Gastrocnemius medialis (tissue), 4 donors: ENCODE data around the gene GALNT14. TPM values are rescaled to one million over a fixed set of nuclear protein-coding genes. Genes with fewer than 3 reads are reported as not detected.

Experiments used
- ATAC-seq, 2 donors: fragments of 150-250 bp; one replicate each; pipeline ENCODE4 v1.9.1; 2016
- DNase-seq, 2 donors: peaks; one replicate each; pipeline ENCODE4 v3.0.0-alpha.2; 2019
- H3K27ac ChIP-seq, 4 donors: fragments of 200-600 bp; sonication (generic); 1 replicate in 1 of 4; 2 replicates in 3 of 4; pipeline ENCODE4 v1.5.1; 2016 to 2018; ENCODE audit warnings: mild to moderate bottlenecking in 2 of 4, moderate library complexity in 1 of 4
- H3K27me3 ChIP-seq, 3 donors: fragments of 200-600 bp; sonication (generic) in 2 of 3; 1 replicate in 1 of 3; 2 replicates in 2 of 3; pipeline versions ENCODE4 v1.5.1 to v1.6.0; 2016 to 2019; ENCODE audit warnings: mild to moderate bottlenecking in 1 of 3, moderate library complexity in 1 of 3
- H3K36me3 ChIP-seq, 2 donors: fragments of 200-600 bp; sonication (generic) in 1 of 2; one replicate each; pipeline ENCODE4 v1.5.1; 2017 to 2018
- H3K4me1 ChIP-seq, 2 donors: fragments of 200-600 bp; sonication (generic) in 1 of 2; one replicate each; pipeline ENCODE4 v1.5.1; 2016 to 2017; ENCODE audit warnings: mild to moderate bottlenecking in 2 of 2
- H3K4me3 ChIP-seq, 4 donors: fragments of 200-600 bp; sonication (generic) in 3 of 4; 1 replicate in 1 of 4; 2 replicates in 3 of 4; pipeline ENCODE4 v1.5.1; 2016 to 2019; ENCODE audit warnings: mild to moderate bottlenecking in 2 of 4
- H3K9me3 ChIP-seq, 3 donors: fragments of 200-600 bp; sonication (generic) in 2 of 3; 1 replicate in 1 of 3; 2 replicates in 2 of 3; pipeline ENCODE4 v1.5.1; 2016 to 2019
- POLR2A ChIP-seq, 2 donors: fragments of 450-650 bp; IDR thresholded peaks; one replicate each; pipeline ENCODE4 v1.6.1; 2017; ENCODE audit warnings: antibody characterized with exemption in 2 of 2, mild to moderate bottlenecking in 2 of 2, moderate library complexity in 2 of 2
- in situ Hi-C, 4 donors: fragments of 200-750 bp; cut with MboI; loops; one replicate each; pipeline versions ENCODE4 v1.15.0 to v1.8.0; 2017; ENCODE audit warnings: low sequenced_read_pairs in 4 of 4
- intact Hi-C: fragments of 100-400 bp; cut with DNase I; formaldehyde crosslinking; loops from one replicate; pipeline ENCODE4 v1.15.1; 2023; ENCODE audit warnings: low total_unique reads
- total RNA-seq, 4 donors: library from RNA; depleted of rRNA; stranded (reverse); fragments of >200 nt; gene quantifications; one replicate each; pipeline versions ENCODE4 v1.1.0 to v1.2.3, GENCODE V29; 2016
- TF ChIP-seq, protein P1 (sequence below), 5 experiments: fragments of 450-650 bp in 3 of 5; fragments of 200-600 bp in 2 of 5; sonication (generic) in 2 of 5; IDR thresholded peaks in 4 of 5; conservative IDR thresholded peaks in 1 of 5; 1 replicate in 4 of 5; 2 replicates in 1 of 5; pipeline ENCODE4 v1.5.1; 2016 to 2019; ENCODE audit warnings: antibody characterized with exemption in 5 of 5, mild to moderate bottlenecking in 3 of 5, moderate library complexity in 3 of 5

Gene GALNT14
- total RNA-seq, 4 donors from 2014 or later, result 0.16 TPM; not detected in 3

DNA sequence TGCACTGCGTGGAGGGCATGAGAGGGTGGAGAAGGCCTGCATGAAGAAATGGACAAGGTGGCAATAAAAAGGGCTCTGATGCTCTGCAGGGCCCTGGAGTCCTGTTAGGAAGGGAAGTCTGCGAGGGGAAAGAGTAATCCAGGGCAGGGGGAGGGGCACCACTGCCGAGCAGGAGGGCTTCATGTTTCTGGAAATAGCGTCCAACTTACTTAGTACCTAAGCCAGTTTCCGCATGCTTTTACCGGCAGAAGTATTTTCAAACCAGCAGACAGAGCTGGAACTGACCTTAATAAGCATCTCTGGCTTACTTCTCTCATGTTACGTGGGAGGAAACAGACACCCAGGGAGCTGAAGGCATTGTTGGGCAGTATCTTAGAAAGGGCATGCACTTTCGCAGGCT lies 156.7 kb downstream of the GALNT14 start:
- ATAC-seq, result no peak
- in situ Hi-C loops (no loop called here), intact Hi-C loops (no loop called here)
- no peaks in the 10 kb centered on the region for H3K9me3 ChIP-seq
- no peak for TF ChIP-seq POLR2A (IDR thresholded peaks at IDR 0.05)
- TF ChIP-seq, protein P1, sequence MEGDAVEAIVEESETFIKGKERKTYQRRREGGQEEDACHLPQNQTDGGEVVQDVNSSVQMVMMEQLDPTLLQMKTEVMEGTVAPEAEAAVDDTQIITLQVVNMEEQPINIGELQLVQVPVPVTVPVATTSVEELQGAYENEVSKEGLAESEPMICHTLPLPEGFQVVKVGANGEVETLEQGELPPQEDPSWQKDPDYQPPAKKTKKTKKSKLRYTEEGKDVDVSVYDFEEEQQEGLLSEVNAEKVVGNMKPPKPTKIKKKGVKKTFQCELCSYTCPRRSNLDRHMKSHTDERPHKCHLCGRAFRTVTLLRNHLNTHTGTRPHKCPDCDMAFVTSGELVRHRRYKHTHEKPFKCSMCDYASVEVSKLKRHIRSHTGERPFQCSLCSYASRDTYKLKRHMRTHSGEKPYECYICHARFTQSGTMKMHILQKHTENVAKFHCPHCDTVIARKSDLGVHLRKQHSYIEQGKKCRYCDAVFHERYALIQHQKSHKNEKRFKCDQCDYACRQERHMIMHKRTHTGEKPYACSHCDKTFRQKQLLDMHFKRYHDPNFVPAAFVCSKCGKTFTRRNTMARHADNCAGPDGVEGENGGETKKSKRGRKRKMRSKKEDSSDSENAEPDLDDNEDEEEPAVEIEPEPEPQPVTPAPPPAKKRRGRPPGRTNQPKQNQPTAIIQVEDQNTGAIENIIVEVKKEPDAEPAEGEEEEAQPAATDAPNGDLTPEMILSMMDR (IDR thresholded peaks at IDR 0.05 in 4 of 5, conservative IDR thresholded peaks at IDR 0.05 in 1 of 5), result no peak
- no peak overlapping the region for H3K4me3 ChIP-seq
- DNase-seq, result no peak
- no peaks in the 10 kb centered on the region for H3K27me3 ChIP-seq
- H3K36me3 ChIP-seq, result no peaks in the 10 kb centered on the region
- H3K4me1 ChIP-seq, result peaks cover 4 to 11% of the 10 kb centered on the region in 2 donors
- no peak overlapping the region for H3K27ac ChIP-seq

GRCh38 chr2:30981096-30981495 lies 157.1 kb downstream of the GALNT14 start:
- H3K4me1 ChIP-seq, result peaks cover 4 to 11% of the 10 kb centered on the region in 2 donors
- TF ChIP-seq, protein P1 (IDR thresholded peaks at IDR 0.05 in 4 of 5, conservative IDR thresholded peaks at IDR 0.05 in 1 of 5), result no peak
- TF ChIP-seq POLR2A (IDR thresholded peaks at IDR 0.05), result no peak
- in situ Hi-C loops, result no loop called here
- ATAC-seq (no peak), DNase-seq (no peak)
- no peaks in the 10 kb centered on the region for H3K9me3 ChIP-seq
- no peak overlapping the region for H3K4me3 ChIP-seq
- no peak overlapping the region for H3K27ac ChIP-seq
- no peaks in the 10 kb centered on the region for H3K36me3 ChIP-seq
- intact Hi-C loops, result no loop called here
- no peaks in the 10 kb centered on the region for H3K27me3 ChIP-seq

DNA sequence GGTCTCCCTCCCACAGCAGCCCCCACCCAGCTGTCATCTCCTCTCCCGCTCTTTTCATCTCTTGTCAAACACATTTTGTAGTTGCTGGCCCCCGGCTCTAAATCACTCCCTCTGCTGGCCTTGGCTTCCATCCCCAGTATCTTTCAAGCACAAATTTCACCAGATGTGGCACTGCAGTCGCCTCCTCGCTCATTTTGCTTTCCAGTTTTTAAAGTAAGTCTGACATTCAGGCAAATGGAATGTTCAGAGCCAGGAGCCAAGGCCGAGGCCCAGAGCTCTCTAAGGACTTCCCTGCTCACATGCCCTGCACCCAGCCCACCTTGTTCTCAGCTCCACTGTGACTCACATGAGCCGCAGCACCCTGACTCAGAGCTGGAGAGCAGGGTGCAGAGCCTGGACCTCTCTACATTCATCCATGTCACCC lies 158.4 kb downstream of the GALNT14 start:
- TF ChIP-seq, protein P1 (IDR thresholded peaks at IDR 0.05 in 4 of 5, conservative IDR thresholded peaks at IDR 0.05 in 1 of 5), result no peak
- TF ChIP-seq POLR2A (IDR thresholded peaks at IDR 0.05), result no peak
- Histone ChIP-seq H3K4me3 (no peak overlapping the region), H3K9me3 (no peaks in the 10 kb centered on the region), H3K27ac (no peak overlapping the region), H3K27me3 (no peaks in the 10 kb centered on the region), H3K36me3 (no peaks in the 10 kb centered on the region), H3K4me1 (peaks cover 4 to 16% of the 10 kb centered on the region in 2 donors)
- peak; percentile 17 to 32 for DNase-seq
- ATAC-seq, result peak; percentile 41 to 56
- intact Hi-C loops (no loop called here), in situ Hi-C loops (no loop called here)

DNA sequence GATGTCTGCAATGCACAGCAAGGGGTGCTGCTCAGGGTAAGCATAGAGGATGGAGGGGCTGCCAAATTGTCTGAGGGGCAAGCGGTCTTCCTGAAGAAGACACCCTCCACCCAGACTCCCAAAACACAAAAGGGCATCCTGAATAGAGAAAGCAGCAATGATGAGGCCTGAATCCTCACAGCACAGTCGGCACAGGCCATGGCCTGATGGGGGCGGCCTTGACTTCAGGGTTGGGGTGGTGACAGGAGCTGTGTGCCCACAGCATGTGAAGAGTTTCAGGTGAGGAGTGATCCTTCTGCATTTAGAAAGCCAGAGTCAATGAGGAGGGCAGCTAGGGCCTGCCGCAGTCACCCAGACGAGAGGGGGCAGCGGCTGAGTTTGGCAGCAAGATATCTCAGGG lies 159.4 kb downstream of the GALNT14 start:
- Histone ChIP-seq H3K36me3 (no peaks in the 10 kb centered on the region), H3K4me1 (peaks cover 4 to 22% of the 10 kb centered on the region in 2 donors), H3K27me3 (no peaks in the 10 kb centered on the region), H3K9me3 (no peaks in the 10 kb centered on the region), H3K27ac (no peak overlapping the region), H3K4me3 (no peak overlapping the region)
- in situ Hi-C loops (no loop called here), intact Hi-C loops (no loop called here)
- TF ChIP-seq, protein P1 (IDR thresholded peaks at IDR 0.05 in 4 of 5, conservative IDR thresholded peaks at IDR 0.05 in 1 of 5), result no peak
- no peak for TF ChIP-seq POLR2A (IDR thresholded peaks at IDR 0.05)
- ATAC-seq (no peak), DNase-seq (no peak)

- no peak for ATAC-seq
- no peak for DNase-seq
- Histone ChIP-seq H3K9me3 (no peaks in the 10 kb centered on the region), H3K4me3 (no peak overlapping the region), H3K27me3 (no peaks in the 10 kb centered on the region), H3K27ac (no peak overlapping the region), H3K4me1 (peaks cover 4 to 29% of the 10 kb centered on the region in 2 donors), H3K36me3 (no peaks in the 10 kb centered on the region)
- TF ChIP-seq, protein P1 (IDR thresholded peaks at IDR 0.05 in 4 of 5, conservative IDR thresholded peaks at IDR 0.05 in 1 of 5), result no peak
- no peak for TF ChIP-seq POLR2A (IDR thresholded peaks at IDR 0.05)
- intact Hi-C loops (no loop called here), in situ Hi-C loops (no loop called here)
These were observed 160.2 kb downstream of the GALNT14 start for GRCh38 chr2:30978044-30978443.
